Fibroblast of villous mesenchyme (primary cell): ENCODE data around the gene IP6K2. TPM values are rescaled to one million over a fixed set of nuclear protein-coding genes. Genes with fewer than 3 reads are reported as not detected.
"Not testable (repeated sequence)": the region's sequence is repeated elsewhere in the genome, so short reads cannot be mapped to it uniquely, and the experiment has no call there.

Experiments used
- DNase-seq: peaks from one replicate; pipeline ENCODE4 v3.0.0-alpha.2; 2010; ENCODE audit warnings: low read depth
- H3K4me3 ChIP-seq: 2 replicates; pipeline ENCODE4 v1.5.1; 2011; ENCODE audit warnings: low read depth, mild to moderate bottlenecking, low read length
- total RNA-seq: library from RNA; depleted of rRNA; stranded (reverse); fragments of >200 nt; gene quantifications from 2 replicates; pipeline ENCODE4 v1.2.3, GENCODE V29; 2012
- TF ChIP-seq, protein P1 (sequence below): IDR thresholded peaks from 2 replicates; pipeline ENCODE4 v1.5.1; 2012; ENCODE audit warnings: low read depth, mild to moderate bottlenecking, low read length; ENCODE audit not compliant: insufficient read depth

IP6K2 gene
- 46.4 and 55.7 TPM in 2 replicates for total RNA-seq

- H3K4me3 ChIP-seq = peak within 1 kb of the TSS; percentile 85
- peak; percentile 98 for DNase-seq
- TF ChIP-seq, protein P1, sequence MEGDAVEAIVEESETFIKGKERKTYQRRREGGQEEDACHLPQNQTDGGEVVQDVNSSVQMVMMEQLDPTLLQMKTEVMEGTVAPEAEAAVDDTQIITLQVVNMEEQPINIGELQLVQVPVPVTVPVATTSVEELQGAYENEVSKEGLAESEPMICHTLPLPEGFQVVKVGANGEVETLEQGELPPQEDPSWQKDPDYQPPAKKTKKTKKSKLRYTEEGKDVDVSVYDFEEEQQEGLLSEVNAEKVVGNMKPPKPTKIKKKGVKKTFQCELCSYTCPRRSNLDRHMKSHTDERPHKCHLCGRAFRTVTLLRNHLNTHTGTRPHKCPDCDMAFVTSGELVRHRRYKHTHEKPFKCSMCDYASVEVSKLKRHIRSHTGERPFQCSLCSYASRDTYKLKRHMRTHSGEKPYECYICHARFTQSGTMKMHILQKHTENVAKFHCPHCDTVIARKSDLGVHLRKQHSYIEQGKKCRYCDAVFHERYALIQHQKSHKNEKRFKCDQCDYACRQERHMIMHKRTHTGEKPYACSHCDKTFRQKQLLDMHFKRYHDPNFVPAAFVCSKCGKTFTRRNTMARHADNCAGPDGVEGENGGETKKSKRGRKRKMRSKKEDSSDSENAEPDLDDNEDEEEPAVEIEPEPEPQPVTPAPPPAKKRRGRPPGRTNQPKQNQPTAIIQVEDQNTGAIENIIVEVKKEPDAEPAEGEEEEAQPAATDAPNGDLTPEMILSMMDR = no peak
Measured at GRCh38 chr3:48716982-48717746, at the start of gene IP6K2. IP6K2 (minus strand) TSS chr3:48717221; CDS start chr3:48695291, 21,930 bp downstream.

DNA sequence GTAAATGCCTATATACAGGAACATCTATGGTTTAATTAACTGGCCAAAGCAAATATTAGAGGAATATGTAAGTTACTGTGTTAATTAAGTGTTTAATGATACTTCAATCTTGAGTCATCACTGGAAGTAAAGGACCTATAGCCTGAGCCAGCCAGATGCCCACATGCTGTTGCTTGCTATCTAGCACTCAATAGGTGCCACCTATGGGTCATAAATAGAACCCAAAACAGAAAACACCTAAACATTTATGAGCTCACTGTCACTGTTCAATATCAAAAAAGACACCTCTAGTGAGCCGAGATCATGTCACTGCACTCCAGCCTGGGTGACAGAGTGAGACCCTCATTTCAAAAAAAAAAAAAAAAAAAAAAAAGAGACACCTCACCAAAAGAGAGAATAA, 48.4 kb upstream of the IP6K2 start:
- no peak for DNase-seq
- H3K4me3 ChIP-seq = no peak overlapping the region
- TF ChIP-seq, protein P1 = no peak

DNA sequence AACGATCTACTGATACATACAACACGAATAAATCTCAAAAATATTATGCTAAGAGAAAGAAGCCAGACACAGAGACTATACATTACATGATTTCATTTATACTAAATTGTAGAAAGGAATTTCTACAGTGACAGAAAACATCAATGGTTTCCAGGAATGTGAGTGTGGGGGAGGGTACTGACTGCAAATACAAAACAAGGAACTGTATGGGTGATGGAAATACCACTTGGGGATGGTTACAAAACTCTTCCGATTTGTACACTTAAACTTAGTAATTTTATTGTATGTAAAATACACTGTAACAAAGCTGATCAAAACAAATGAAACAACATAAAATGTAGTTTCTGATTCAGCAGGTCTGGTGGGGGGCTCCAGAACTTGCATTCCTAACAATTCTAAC, 45.8 kb upstream of the IP6K2 start:
- DNase-seq = no peak
- TF ChIP-seq, protein P1 = no peak
- H3K4me3 ChIP-seq = no peak overlapping the region

- not testable (repeated sequence) for DNase-seq, H3K4me3 ChIP-seq
Measured at GRCh38 chr3:48759991-48760540, 43.0 kb upstream of the IP6K2 start.

- not testable (repeated sequence) for DNase-seq
Measured at GRCh38 chr3:48759531-48759930, 42.5 kb upstream of the IP6K2 start.

GRCh38 chr3:48759071-48759470, 42.0 kb upstream of the IP6K2 start:
- H3K4me3 ChIP-seq = no peak overlapping the region
- no peak for DNase-seq
- TF ChIP-seq, protein P1 = no peak

More at GRCh38 chr3:48759531-48759930, 42.5 kb upstream of the IP6K2 start:
- not testable (repeated sequence) for H3K4me3 ChIP-seq

DNA sequence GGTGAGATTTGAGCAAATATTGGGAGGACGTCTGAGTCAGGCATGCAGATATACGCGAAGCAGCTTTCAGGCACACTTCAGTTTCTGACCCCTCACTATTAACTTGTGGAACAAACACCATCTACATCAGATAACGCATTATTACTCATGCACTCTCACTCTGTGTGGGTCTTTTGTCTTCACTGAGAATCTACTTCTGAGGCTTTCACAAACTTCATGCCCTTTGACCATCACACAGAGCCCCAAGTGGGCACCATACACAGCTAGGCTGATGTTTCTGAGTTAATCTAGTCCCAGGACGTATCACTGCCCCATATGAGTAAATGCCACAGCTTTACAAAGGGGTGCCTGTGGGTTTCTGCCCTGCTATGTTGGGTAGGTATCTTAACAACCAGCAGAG, 39.6 kb upstream of the IP6K2 start:
- no peak for DNase-seq
- TF ChIP-seq, protein P1 = no peak
- no peak overlapping the region for H3K4me3 ChIP-seq

GRCh38 chr3:48750856-48751255, 33.8 kb upstream of the IP6K2 start:
- no peak for DNase-seq

More at GRCh38 chr3:48750856-48751255, 33.8 kb upstream of the IP6K2 start:
- no peak overlapping the region for H3K4me3 ChIP-seq
- TF ChIP-seq, protein P1 = no peak
